ELR (cell line): ENCODE results near the gene SYK.
A peak's percentile ranks its signal among the peaks of the same experiment; 100 is the strongest.

Source experiments
- DNase-seq: peaks from one replicate; pipeline ENCODE4 v3.0.0-alpha.2; 2015; ENCODE audit warnings: low read depth

SYK gene

GRCh38 chr9:90906316-90907055 lies 104.9 kb downstream of the SYK start:
- no peak for DNase-seq

GRCh38 chr9:90907056-90907445 lies 105.4 kb downstream of the SYK start:
- DNase-seq: no peak

GRCh38 chr9:90907790-90908189 lies 106.2 kb downstream of the SYK start:
- DNase-seq: no peak

GRCh38 chr9:90909225-90909624 lies 107.6 kb downstream of the SYK start:
- DNase-seq: no peak

GRCh38 chr9:90909747-90910283 lies 108.2 kb downstream of the SYK start:
- no peak for DNase-seq

- DNase-seq: no peak
Measured at GRCh38 chr9:90914196-90914595, 112.6 kb downstream of the SYK start.

GRCh38 chr9:90914868-90915483 lies 113.4 kb downstream of the SYK start:
- DNase-seq: peak; percentile 76

GRCh38 chr9:90915693-90916092 lies 114.1 kb downstream of the SYK start:
- DNase-seq: peak; percentile 46

GRCh38 chr9:90916147-90916734 lies 114.6 kb downstream of the SYK start:
- DNase-seq: peak; percentile 13

- DNase-seq: no peak
Measured at GRCh38 chr9:90919883-90920282, 118.3 kb downstream of the SYK start.

- DNase-seq: no peak
Measured at GRCh38 chr9:90921104-90921503, 119.5 kb downstream of the SYK start.

- no peak for DNase-seq
Measured at GRCh38 chr9:90921969-90922368, 120.3 kb downstream of the SYK start.

- peak; percentile 62 for DNase-seq
Measured at GRCh38 chr9:90925581-90926257, 124.1 kb downstream of the SYK start.

GRCh38 chr9:90926936-90927335 lies 125.3 kb downstream of the SYK start:
- DNase-seq: no peak

- DNase-seq: no peak
Measured at GRCh38 chr9:90927496-90927895, 125.9 kb downstream of the SYK start.

- no peak for DNase-seq
Measured at GRCh38 chr9:90929626-90930025, 128.0 kb downstream of the SYK start.

GRCh38 chr9:90933468-90933867 lies 131.8 kb downstream of the SYK start:
- DNase-seq: no peak

- no peak for DNase-seq
Measured at GRCh38 chr9:90939351-90939750, 137.7 kb downstream of the SYK start.

- DNase-seq: no peak
Measured at GRCh38 chr9:90940280-90940679, 138.7 kb downstream of the SYK start.

- no peak for DNase-seq
Measured at GRCh38 chr9:90941661-90942060, 140.0 kb downstream of the SYK start.

- no peak for DNase-seq
Measured at GRCh38 chr9:90942555-90942954, 140.9 kb downstream of the SYK start.

GRCh38 chr9:90943341-90943740 lies 141.7 kb downstream of the SYK start:
- DNase-seq: peak; percentile 35

- no peak for DNase-seq
Measured at GRCh38 chr9:90945336-90945735, 143.7 kb downstream of the SYK start.
